Uterus (tissue), 2 donors: ENCODE results near the gene TRIM8.

Source experiments
- POLR2A ChIP-seq, 2 donors: fragments of 450-650 bp; IDR thresholded peaks; one replicate each; pipeline ENCODE4 v1.6.1; 2016; ENCODE audit warnings: antibody characterized with exemption in 2 of 2, mild to moderate bottlenecking in 1 of 2, moderate library complexity in 1 of 2
- TF ChIP-seq, protein P1 (sequence below), 4 experiments: fragments of 200-600 bp in 2 of 4; fragments of 450-650 bp in 2 of 4; sonication (generic) in 2 of 4; IDR thresholded peaks; one replicate each; pipeline ENCODE4 v1.5.1; 2016 to 2019; ENCODE audit warnings: antibody characterized with exemption in 4 of 4, mild to moderate bottlenecking in 2 of 4, moderate library complexity in 1 of 4

DNA sequence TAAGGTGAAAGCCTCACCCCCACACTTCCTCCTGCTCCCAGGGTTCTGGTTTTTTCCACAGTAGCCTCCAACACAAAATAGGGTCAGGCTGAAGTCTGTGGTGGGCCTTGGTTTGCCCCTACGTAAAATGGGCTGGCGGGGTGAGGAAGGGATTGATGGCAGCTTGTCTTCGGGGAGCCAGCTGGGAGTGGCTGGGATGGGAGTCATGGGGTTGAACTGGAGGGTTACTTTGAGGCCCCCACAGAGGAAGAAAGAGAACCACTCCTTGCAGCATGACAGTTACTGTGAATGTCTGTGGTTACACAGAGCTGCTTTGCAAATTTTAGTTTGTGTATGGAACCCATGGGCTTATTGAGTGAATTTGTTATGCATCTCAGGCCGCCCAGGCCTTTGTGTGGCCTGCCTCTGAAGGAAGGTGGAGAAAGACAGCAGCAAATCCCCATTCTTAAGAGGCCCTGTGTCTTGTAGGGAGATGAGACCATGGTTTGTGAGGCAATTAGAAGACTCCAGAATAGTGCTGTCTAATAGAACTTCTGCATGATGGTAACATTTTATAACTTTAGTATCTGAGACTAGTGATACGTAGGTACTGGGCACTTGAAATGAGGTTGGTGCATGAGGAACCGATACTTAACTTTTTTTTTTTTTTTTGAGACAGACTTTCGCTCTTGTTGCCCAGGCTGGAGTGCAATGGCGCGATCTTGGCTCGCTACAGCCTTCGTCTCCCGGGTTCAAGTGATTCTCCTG is 8.1 kb downstream of the TRIM8 start:
- no peak for TF ChIP-seq POLR2A (IDR thresholded peaks at IDR 0.05)
- TF ChIP-seq, protein P1, sequence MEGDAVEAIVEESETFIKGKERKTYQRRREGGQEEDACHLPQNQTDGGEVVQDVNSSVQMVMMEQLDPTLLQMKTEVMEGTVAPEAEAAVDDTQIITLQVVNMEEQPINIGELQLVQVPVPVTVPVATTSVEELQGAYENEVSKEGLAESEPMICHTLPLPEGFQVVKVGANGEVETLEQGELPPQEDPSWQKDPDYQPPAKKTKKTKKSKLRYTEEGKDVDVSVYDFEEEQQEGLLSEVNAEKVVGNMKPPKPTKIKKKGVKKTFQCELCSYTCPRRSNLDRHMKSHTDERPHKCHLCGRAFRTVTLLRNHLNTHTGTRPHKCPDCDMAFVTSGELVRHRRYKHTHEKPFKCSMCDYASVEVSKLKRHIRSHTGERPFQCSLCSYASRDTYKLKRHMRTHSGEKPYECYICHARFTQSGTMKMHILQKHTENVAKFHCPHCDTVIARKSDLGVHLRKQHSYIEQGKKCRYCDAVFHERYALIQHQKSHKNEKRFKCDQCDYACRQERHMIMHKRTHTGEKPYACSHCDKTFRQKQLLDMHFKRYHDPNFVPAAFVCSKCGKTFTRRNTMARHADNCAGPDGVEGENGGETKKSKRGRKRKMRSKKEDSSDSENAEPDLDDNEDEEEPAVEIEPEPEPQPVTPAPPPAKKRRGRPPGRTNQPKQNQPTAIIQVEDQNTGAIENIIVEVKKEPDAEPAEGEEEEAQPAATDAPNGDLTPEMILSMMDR (IDR thresholded peaks at IDR 0.05) = no peak
